SK-N-MC (cell line): ENCODE data around the gene GOLGA2.

Experiments used
- DNase-seq: peaks from one replicate; pipeline ENCODE4 v3.0.0-alpha.2; 2011; ENCODE audit warnings: low read depth, low spot score
- H3K27ac ChIP-seq: fragments of 200-600 bp; sonication (generic); 2 replicates; pipeline ENCODE4 v1.5.1; 2016; ENCODE audit warnings: mixed run types
- H3K36me3 ChIP-seq: fragments of 200-600 bp; sonication (generic); 2 replicates; pipeline ENCODE4 v1.6.1; 2017; ENCODE audit warnings: antibody characterized with exemption, low read length, mixed read lengths; ENCODE audit not compliant: insufficient read depth
- H3K4me3 ChIP-seq: fragments of 200-600 bp; sonication (generic); 2 replicates; pipeline ENCODE4 v1.5.1; 2016
- H3K9ac ChIP-seq: fragments of 200-600 bp; sonication (generic); 2 replicates; pipeline ENCODE4 v1.8.0; 2017; ENCODE audit warnings: mixed run types, mixed read lengths; ENCODE audit not compliant: insufficient read length
- H3K9me3 ChIP-seq: fragments of 200-600 bp; sonication (generic); 2 replicates; pipeline ENCODE4 v1.6.1; 2017; ENCODE audit warnings: low read depth, mild to moderate bottlenecking, antibody characterized with exemption, low read length, moderate library complexity, mixed read lengths
- EZH2 ChIP-seq: fragments of 200-600 bp; sonication (generic); IDR thresholded peaks from one replicate; pipeline ENCODE4 v1.6.1; 2017; ENCODE audit warnings: antibody characterized with exemption
- FOXP2 ChIP-seq: optimal IDR thresholded peaks from 2 replicates; pipeline ENCODE3; 2011; ENCODE audit warnings: mild to moderate bottlenecking, moderate library complexity; ENCODE audit not compliant: insufficient read depth; ENCODE audit errors: extremely low read length, control extremely low read depth
- POLR2AphosphoS5 ChIP-seq: IDR thresholded peaks from 2 replicates; pipeline ENCODE4 v1.6.1; 2012; ENCODE audit warnings: mild to moderate bottlenecking, low read depth, low read length, borderline replicate concordance

GOLGA2 gene

GRCh38 chr9:128215491-128216409 lies 60.1 kb downstream of the GOLGA2 start:
- TF ChIP-seq FOXP2, result no peak
- no peak overlapping the region for H3K27ac ChIP-seq
- no peak overlapping the region for H3K9ac ChIP-seq
- no peak for DNase-seq
- H3K4me3 ChIP-seq, result no peak overlapping the region
- no peaks in the 10 kb centered on the region for H3K9me3 ChIP-seq
- H3K36me3 ChIP-seq, result no peaks in the 10 kb centered on the region

- H3K4me3 ChIP-seq, result no peak overlapping the region
- TF ChIP-seq EZH2 (no peak), POLR2AphosphoS5 (no peak), FOXP2 (no peak)
- H3K9me3 ChIP-seq, result no peaks in the 10 kb centered on the region
- H3K36me3 ChIP-seq, result no peaks in the 10 kb centered on the region
- H3K9ac ChIP-seq, result no peak overlapping the region
- no peak overlapping the region for H3K27ac ChIP-seq
- no peak for DNase-seq
Observed at GRCh38 chr9:128214571-128215490, 61.0 kb downstream of the GOLGA2 start.

GRCh38 chr9:128213746-128214497 lies 61.9 kb downstream of the GOLGA2 start:
- no peak for TF ChIP-seq POLR2AphosphoS5
- no peak for TF ChIP-seq EZH2
- TF ChIP-seq FOXP2, result no peak
- no peak overlapping the region for H3K27ac ChIP-seq
- no peak for DNase-seq
- H3K9me3 ChIP-seq, result no peaks in the 10 kb centered on the region
- H3K4me3 ChIP-seq, result no peak overlapping the region
- H3K9ac ChIP-seq, result no peak overlapping the region
- no peaks in the 10 kb centered on the region for H3K36me3 ChIP-seq

GRCh38 chr9:128211981-128212281 lies 63.9 kb downstream of the GOLGA2 start:
- Histone ChIP-seq H3K27ac (no peak overlapping the region), H3K36me3 (no peaks in the 10 kb centered on the region), H3K9me3 (no peaks in the 10 kb centered on the region), H3K4me3 (no peak overlapping the region), H3K9ac (no peak overlapping the region)
- no peak for DNase-seq
- no peak for TF ChIP-seq POLR2AphosphoS5
- no peak for TF ChIP-seq FOXP2
- TF ChIP-seq EZH2, result no peak

GRCh38 chr9:128211186-128211980 lies 64.4 kb downstream of the GOLGA2 start:
- Histone ChIP-seq H3K27ac (no peak overlapping the region), H3K9me3 (no peaks in the 10 kb centered on the region), H3K4me3 (no peak overlapping the region), H3K36me3 (no peaks in the 10 kb centered on the region), H3K9ac (no peak overlapping the region)
- DNase-seq, result no peak
- TF ChIP-seq POLR2AphosphoS5, result no peak
- no peak for TF ChIP-seq FOXP2
- no peak for TF ChIP-seq EZH2

- H3K4me3 ChIP-seq, result no peak overlapping the region
- no peaks in the 10 kb centered on the region for H3K9me3 ChIP-seq
- no peak for TF ChIP-seq EZH2
- TF ChIP-seq FOXP2, result no peak
- TF ChIP-seq POLR2AphosphoS5, result no peak
- no peak for DNase-seq
- H3K27ac ChIP-seq, result no peak overlapping the region
- H3K36me3 ChIP-seq, result no peaks in the 10 kb centered on the region
- no peak overlapping the region for H3K9ac ChIP-seq
Observed at GRCh38 chr9:128208946-128209669, 66.7 kb downstream of the GOLGA2 start.

- no peak overlapping the region for H3K9ac ChIP-seq
- H3K9me3 ChIP-seq, result no peaks in the 10 kb centered on the region
- TF ChIP-seq POLR2AphosphoS5 (no peak), FOXP2 (no peak), EZH2 (no peak)
- H3K4me3 ChIP-seq, result no peak overlapping the region
- no peaks in the 10 kb centered on the region for H3K36me3 ChIP-seq
- DNase-seq, result no peak
- H3K27ac ChIP-seq, result no peak overlapping the region
Observed at GRCh38 chr9:128208386-128208785, 67.4 kb downstream of the GOLGA2 start.
